GM12878 (cell line): ENCODE data around the gene CREB5. TPM values are rescaled to one million over a fixed set of nuclear protein-coding genes. Genes with fewer than 3 reads are reported as not detected.

ENCODE experiments used
- ATAC-seq: fragments of 200-7000 bp; cut with Tn5 transposase; 3 replicates; pipeline ENCODE4 v1.9.1; 2020; ENCODE audit warnings: mild to moderate bottlenecking, moderate library complexity
- BruUV-seq: library from RNA; stranded (reverse); fragments of 400-500 nt; replicated peaks from 2 replicates; lab custom pipeline; 2021; lab: Mats Ljungman, UMichigan
- CTCF ChIA-PET: fragments of 300-600 bp; sonication (Branson Sonifier 250); formaldehyde crosslinking; extraction: SDS; loops from one replicate; lab custom pipeline; 2021; ENCODE audit warnings: inconsistent platforms; lab: Yijun Ruan, JAX
- POLR2A ChIA-PET: fragments of 350-600 bp; formaldehyde crosslinking; extraction: SDS; loops from one replicate; lab custom pipeline; 2021; ENCODE audit warnings: inconsistent platforms; lab: Charles Lee
- RAD21 ChIA-PET: fragments of 300-600 bp; sonication (Branson Sonifier 250); formaldehyde crosslinking; loops from one replicate; lab custom pipeline; 2023; ENCODE audit warnings: antibody characterized with exemption; ENCODE audit not compliant: unreplicated experiment; lab: Charles Lee
- SMC1A ChIA-PET: fragments of 300-600 bp; sonication (Branson Sonifier 250); formaldehyde crosslinking; loops from one replicate; lab custom pipeline; 2023; ENCODE audit not compliant: unreplicated experiment, uncharacterized antibody; lab: Charles Lee
- DNase-seq: peaks from one replicate; pipeline ENCODE4 v3.0.0-alpha.2; 2011; ENCODE audit warnings: low read depth, low spot score
- FAIRE-seq: peaks from 3 replicates; lab custom pipeline; 2011; peaks lifted over from hg19 to GRCh38; lab: Jason Lieb, UNC
- H2AFZ ChIP-seq: 2 replicates; pipeline ENCODE4 v1.6.0; 2011; ENCODE audit warnings: low read depth, low read length, control low read depth; ENCODE audit not compliant: control insufficient read depth
- H3K27ac ChIP-seq: 2 replicates; pipeline ENCODE4 v1.5.1; 2011; ENCODE audit warnings: control low read depth; ENCODE audit not compliant: control insufficient read depth, insufficient read depth
- H3K27me3 ChIP-seq, 2 experiments: replicated peaks in 1 of 2; 2 replicates each; pipeline versions ENCODE4 v1.6.0 to v1.6.1; 2011; ENCODE audit warnings: low read length in 1 of 2; ENCODE audit not compliant: control insufficient read depth in 2 of 2, insufficient read depth in 2 of 2
- H3K36me3 ChIP-seq, 2 experiments: 2 replicates each; pipeline ENCODE4 v1.5.1; 2011; ENCODE audit warnings: low read length in 1 of 2; ENCODE audit not compliant: control insufficient read depth in 2 of 2, insufficient read depth in 2 of 2
- H3K4me1 ChIP-seq: 2 replicates; pipeline ENCODE4 v1.6.1; 2011; ENCODE audit warnings: mild to moderate bottlenecking, low read length, moderate library complexity, mixed read lengths; ENCODE audit not compliant: control insufficient read depth, insufficient read depth
- H3K4me2 ChIP-seq: 2 replicates; pipeline ENCODE4 v1.6.0; 2011; ENCODE audit warnings: control low read depth; ENCODE audit not compliant: control insufficient read depth, insufficient read depth
- H3K4me3 ChIP-seq: fragments of 200-600 bp; sonication (generic); 2 replicates; pipeline ENCODE4 v1.5.1; 2016
- H3K79me2 ChIP-seq: 2 replicates; pipeline ENCODE4 v1.6.0; 2011; ENCODE audit warnings: low read length; ENCODE audit not compliant: control insufficient read depth, insufficient read depth
- H3K9ac ChIP-seq: 2 replicates; pipeline ENCODE4 v1.8.0; 2011; ENCODE audit warnings: low read length, control low read depth, mixed read lengths; ENCODE audit not compliant: control insufficient read depth, insufficient read depth
- H3K9me3 ChIP-seq: replicated peaks from 3 replicates; pipeline ENCODE4 v1.5.1; 2011; ENCODE audit warnings: mild to moderate bottlenecking, low read length; ENCODE audit not compliant: control insufficient read depth, insufficient read depth
- H4K20me1 ChIP-seq: 2 replicates; pipeline ENCODE4 v1.6.0; 2011; ENCODE audit not compliant: control insufficient read depth, insufficient read depth
- CBX3 ChIP-seq: fragments of 200-600 bp; sonication (generic); IDR thresholded peaks from 2 replicates; pipeline ENCODE4 v1.6.1; 2016; ENCODE audit warnings: low read depth, borderline replicate concordance
- FOXK2 ChIP-seq: fragments of 450-650 bp; IDR thresholded peaks from 2 replicates; pipeline ENCODE4 v1.6.1; 2017; ENCODE audit warnings: mild to moderate bottlenecking, moderate library complexity
- GATAD2B ChIP-seq: fragments of 450-650 bp; conservative IDR thresholded peaks from 2 replicates; pipeline ENCODE4 v1.6.1; 2017; ENCODE audit warnings: low read depth, mild to moderate bottlenecking, moderate library complexity
- IKZF1 ChIP-seq: fragments of 450-650 bp; conservative IDR thresholded peaks from 2 replicates; pipeline ENCODE4 v1.6.1; 2017; ENCODE audit warnings: antibody characterized with exemption, mild to moderate bottlenecking
- MTA2 ChIP-seq: fragments of 450-650 bp; IDR thresholded peaks from 2 replicates; pipeline ENCODE4 v1.6.1; 2016; ENCODE audit warnings: low read depth, mild to moderate bottlenecking, moderate library complexity
- NBN ChIP-seq: fragments of 450-650 bp; IDR thresholded peaks from 2 replicates; pipeline ENCODE4 v1.6.1; 2016
- NR2C1 ChIP-seq: fragments of 450-650 bp; IDR thresholded peaks from 2 replicates; pipeline ENCODE4 v1.6.1; 2017; ENCODE audit warnings: antibody characterized with exemption, mild to moderate bottlenecking, moderate library complexity
- RAD51 ChIP-seq: fragments of 450-650 bp; IDR thresholded peaks from 2 replicates; pipeline ENCODE4 v1.6.1; 2016; ENCODE audit warnings: moderate library complexity, mild to moderate bottlenecking, inconsistent platforms
- RB1 ChIP-seq: fragments of 450-650 bp; formaldehyde crosslinking; IDR thresholded peaks from 2 replicates; pipeline ENCODE4 v1.6.1; 2017; ENCODE audit warnings: mild to moderate bottlenecking, borderline replicate concordance
- RCOR1 ChIP-seq: conservative IDR thresholded peaks from 2 replicates; pipeline ENCODE4 v1.6.1; 2012; ENCODE audit warnings: low read depth, low read length, improper control_type of control experiment
- SIN3A ChIP-seq: IDR thresholded peaks from 2 replicates; pipeline ENCODE4 v1.6.1; 2012; ENCODE audit warnings: low read depth, low read length, improper control_type of control experiment
- TBL1XR1 ChIP-seq: IDR thresholded peaks from 2 replicates; pipeline ENCODE4 v1.6.1; 2012; ENCODE audit warnings: low read depth, low read length, improper control_type of control experiment
- WGBS: methylation state at CpG from one replicate; pipeline ENCODE4 v1.1.6; 2016; ENCODE audit warnings: low lambda C conversion rate; ENCODE audit not compliant: insufficient replicate concordance, insufficient coverage; ENCODE audit errors: missing lambda C conversion rate; 5-methylcytosine and 5-hydroxymethylcytosine counted together
- in situ Hi-C: fragments of 300-500 bp; cut with MboI; formaldehyde crosslinking; loops from 9 replicates; pipeline ENCODE4 v1.14.3; 2018; ENCODE audit warnings: mixed read lengths
- intact Hi-C: fragments of 100-400 bp; cut with micrococcal nuclease; formaldehyde crosslinking; loops from one replicate; pipeline ENCODE4 v1.14.2; 2022; ENCODE audit not compliant: unreplicated experiment
- polyA plus RNA-seq, 11 experiments: library from polyadenylated mRNA; depleted of rRNA in 4 of 11; unstranded in 6 of 11; stranded (reverse) in 5 of 11; fragments of >200 nt; fragmentation: Nextera tagmentation in 4 of 11; fragmentation: Illumina TruSeq in 1 of 11; extraction: Ambion mirVana in 4 of 11; extraction: Trizol in 1 of 11; gene quantifications; 1 replicate in 1 of 11; 2 replicates in 10 of 11; pipeline versions ENCODE4 v1.2.1 to v1.2.3, GENCODE V29; 2011 to 2016; ENCODE audit warnings: inconsistent platforms in 2 of 11, missing spikeins in 2 of 11, low read depth in 1 of 11
- total RNA-seq, 4 experiments: library from RNA; depleted of rRNA in 3 of 4; stranded (reverse); fragments of >200 nt in 3 of 4; fragmentation: Illumina TruSeq in 1 of 4; extraction: Trizol in 1 of 4; gene quantifications; 2 replicates each; pipeline versions ENCODE4 v1.2.1 to v1.2.3, GENCODE V29; 2013 to 2021
- TF ChIP-seq, protein P1 (sequence below): fragments of 450-650 bp; IDR thresholded peaks from 2 replicates; pipeline ENCODE4 v1.6.1; 2017; ENCODE audit warnings: borderline replicate concordance
- TF ChIP-seq, protein P2 (sequence below): fragments of 450-650 bp; formaldehyde crosslinking; IDR thresholded peaks from 2 replicates; pipeline ENCODE4 v1.5.0; 2022; ENCODE audit warnings: mild to moderate bottlenecking, missing genetic modification characterization
- TF ChIP-seq, protein P3 (sequence below): fragments of 450-650 bp; IDR thresholded peaks from 2 replicates; pipeline ENCODE4 v1.6.1; 2017; ENCODE audit warnings: mild to moderate bottlenecking, moderate library complexity

CREB5 gene
- total and polyA plus RNA-seq, 10 of the 15 experiments (the other 5 are each of a cell fraction or from before 2014, with no cell fraction given) = 12.9 to 74.1 (median 53.0) TPM

DNA sequence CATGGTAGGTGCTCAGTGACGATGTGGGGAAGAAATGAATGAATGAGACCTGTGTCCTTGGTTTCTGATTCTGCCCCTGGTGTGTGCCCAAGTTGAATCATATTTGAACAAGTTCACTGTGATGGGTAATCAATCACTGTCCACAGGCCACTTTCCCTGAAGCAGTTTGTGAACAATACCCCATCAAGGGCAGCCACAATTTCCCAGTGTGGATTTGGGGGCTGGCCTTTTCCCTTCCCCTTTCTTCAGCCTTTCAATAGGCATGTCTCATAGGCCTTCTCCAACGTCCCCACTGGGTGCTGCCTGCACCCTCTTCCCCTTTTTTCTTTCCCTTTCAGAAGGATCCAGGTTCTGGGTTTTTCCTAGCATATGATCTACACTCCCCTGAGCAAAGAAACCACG, 64.7 kb downstream of the CREB5 start:
- DNase-seq (no peak), FAIRE-seq (no peak), ATAC-seq (no peak)
- Histone ChIP-seq H3K79me2 (no peaks in the 10 kb centered on the region), H3K36me3 (no peaks in the 10 kb centered on the region; a peak in 1 of 4 replicates), H2AFZ (no peak overlapping the region), H3K27me3 (no peaks in the 10 kb centered on the region), H3K9me3 (no peaks in the 10 kb centered on the region), H3K4me2 (no peak overlapping the region), H3K4me1 (peaks cover 33% of the 10 kb centered on the region), H3K4me3 (no peak overlapping the region), H3K27ac (no peak overlapping the region), H3K9ac (no peak overlapping the region), H4K20me1 (no peaks in the 10 kb centered on the region)
- POLR2A ChIA-PET = interaction anchor here (1.7 to 5.4 kb wide), 2 partner anchors 66 to 97 kb away, joined by 6 to 81 read pairs; no protein-coding TSS in a partner anchor
- in situ Hi-C loops (loop anchor here (5.0 kb wide), 1 partner anchor 145 kb away; no protein-coding TSS in a partner anchor), intact Hi-C loops (loop anchor here (5.0 kb wide), 1 partner anchor 210 kb away; no protein-coding TSS in a partner anchor)
- WGBS = 29% methylated on average over 3 of the region's 3 CpGs
- RAD21 ChIA-PET = interaction anchor here (1.0 to 5.8 kb wide), 5 partner anchors 12 to 69 kb away, joined by 4 to 97 read pairs (median 38); no protein-coding TSS in a partner anchor
- BruUV-seq = no TSS peak
- SMC1A ChIA-PET = interaction anchor here (1.0 to 6.7 kb wide), 7 partner anchors 8 to 140 kb away, joined by 3 to 177 read pairs (median 16); partner anchors contain the start of gene CREB5
- CTCF ChIA-PET = interaction anchor here (1.6 to 5.4 kb wide), 2 partner anchors 64 to 146 kb away, joined by 3 to 48 read pairs; partner anchors contain the start of gene CREB5
- no peak for TF ChIP-seq GATAD2B
- TF ChIP-seq MTA2 = peak; percentile 42; the same call in 1 of the 2 replicates
- TF ChIP-seq RB1 = no peak
- TF ChIP-seq, protein P1, sequence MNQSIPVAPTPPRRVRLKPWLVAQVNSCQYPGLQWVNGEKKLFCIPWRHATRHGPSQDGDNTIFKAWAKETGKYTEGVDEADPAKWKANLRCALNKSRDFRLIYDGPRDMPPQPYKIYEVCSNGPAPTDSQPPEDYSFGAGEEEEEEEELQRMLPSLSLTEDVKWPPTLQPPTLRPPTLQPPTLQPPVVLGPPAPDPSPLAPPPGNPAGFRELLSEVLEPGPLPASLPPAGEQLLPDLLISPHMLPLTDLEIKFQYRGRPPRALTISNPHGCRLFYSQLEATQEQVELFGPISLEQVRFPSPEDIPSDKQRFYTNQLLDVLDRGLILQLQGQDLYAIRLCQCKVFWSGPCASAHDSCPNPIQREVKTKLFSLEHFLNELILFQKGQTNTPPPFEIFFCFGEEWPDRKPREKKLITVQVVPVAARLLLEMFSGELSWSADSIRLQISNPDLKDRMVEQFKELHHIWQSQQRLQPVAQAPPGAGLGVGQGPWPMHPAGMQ = no peak
- TF ChIP-seq, protein P2, sequence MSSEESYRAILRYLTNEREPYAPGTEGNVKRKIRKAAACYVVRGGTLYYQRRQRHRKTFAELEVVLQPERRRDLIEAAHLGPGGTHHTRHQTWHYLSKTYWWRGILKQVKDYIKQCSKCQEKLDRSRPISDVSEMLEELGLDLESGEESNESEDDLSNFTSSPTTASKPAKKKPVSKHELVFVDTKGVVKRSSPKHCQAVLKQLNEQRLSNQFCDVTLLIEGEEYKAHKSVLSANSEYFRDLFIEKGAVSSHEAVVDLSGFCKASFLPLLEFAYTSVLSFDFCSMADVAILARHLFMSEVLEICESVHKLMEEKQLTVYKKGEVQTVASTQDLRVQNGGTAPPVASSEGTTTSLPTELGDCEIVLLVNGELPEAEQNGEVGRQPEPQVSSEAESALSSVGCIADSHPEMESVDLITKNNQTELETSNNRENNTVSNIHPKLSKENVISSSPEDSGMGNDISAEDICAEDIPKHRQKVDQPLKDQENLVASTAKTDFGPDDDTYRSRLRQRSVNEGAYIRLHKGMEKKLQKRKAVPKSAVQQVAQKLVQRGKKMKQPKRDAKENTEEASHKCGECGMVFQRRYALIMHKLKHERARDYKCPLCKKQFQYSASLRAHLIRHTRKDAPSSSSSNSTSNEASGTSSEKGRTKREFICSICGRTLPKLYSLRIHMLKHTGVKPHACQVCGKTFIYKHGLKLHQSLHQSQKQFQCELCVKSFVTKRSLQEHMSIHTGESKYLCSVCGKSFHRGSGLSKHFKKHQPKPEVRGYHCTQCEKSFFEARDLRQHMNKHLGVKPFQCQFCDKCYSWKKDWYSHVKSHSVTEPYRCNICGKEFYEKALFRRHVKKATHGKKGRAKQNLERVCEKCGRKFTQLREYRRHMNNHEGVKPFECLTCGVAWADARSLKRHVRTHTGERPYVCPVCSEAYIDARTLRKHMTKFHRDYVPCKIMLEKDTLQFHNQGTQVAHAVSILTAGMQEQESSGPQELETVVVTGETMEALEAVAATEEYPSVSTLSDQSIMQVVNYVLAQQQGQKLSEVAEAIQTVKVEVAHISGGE (CRISPR knock-in tag) = no peak
- TF ChIP-seq, protein P3, sequence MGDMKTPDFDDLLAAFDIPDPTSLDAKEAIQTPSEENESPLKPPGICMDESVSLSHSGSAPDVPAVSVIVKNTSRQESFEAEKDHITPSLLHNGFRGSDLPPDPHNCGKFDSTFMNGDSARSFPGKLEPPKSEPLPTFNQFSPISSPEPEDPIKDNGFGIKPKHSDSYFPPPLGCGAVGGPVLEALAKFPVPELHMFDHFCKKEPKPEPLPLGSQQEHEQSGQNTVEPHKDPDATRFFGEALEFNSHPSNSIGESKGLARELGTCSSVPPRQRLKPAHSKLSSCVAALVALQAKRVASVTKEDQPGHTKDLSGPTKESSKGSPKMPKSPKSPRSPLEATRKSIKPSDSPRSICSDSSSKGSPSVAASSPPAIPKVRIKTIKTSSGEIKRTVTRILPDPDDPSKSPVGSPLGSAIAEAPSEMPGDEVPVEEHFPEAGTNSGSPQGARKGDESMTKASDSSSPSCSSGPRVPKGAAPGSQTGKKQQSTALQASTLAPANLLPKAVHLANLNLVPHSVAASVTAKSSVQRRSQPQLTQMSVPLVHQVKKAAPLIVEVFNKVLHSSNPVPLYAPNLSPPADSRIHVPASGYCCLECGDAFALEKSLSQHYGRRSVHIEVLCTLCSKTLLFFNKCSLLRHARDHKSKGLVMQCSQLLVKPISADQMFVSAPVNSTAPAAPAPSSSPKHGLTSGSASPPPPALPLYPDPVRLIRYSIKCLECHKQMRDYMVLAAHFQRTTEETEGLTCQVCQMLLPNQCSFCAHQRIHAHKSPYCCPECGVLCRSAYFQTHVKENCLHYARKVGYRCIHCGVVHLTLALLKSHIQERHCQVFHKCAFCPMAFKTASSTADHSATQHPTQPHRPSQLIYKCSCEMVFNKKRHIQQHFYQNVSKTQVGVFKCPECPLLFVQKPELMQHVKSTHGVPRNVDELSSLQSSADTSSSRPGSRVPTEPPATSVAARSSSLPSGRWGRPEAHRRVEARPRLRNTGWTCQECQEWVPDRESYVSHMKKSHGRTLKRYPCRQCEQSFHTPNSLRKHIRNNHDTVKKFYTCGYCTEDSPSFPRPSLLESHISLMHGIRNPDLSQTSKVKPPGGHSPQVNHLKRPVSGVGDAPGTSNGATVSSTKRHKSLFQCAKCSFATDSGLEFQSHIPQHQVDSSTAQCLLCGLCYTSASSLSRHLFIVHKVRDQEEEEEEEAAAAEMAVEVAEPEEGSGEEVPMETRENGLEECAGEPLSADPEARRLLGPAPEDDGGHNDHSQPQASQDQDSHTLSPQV = no peak
- no peak for TF ChIP-seq FOXK2
- TF ChIP-seq NR2C1 = no peak
- TF ChIP-seq NBN = 0 out of 2 replicates have a peak, but pooled peaks have one; percentile 31
- peak; percentile 78 for TF ChIP-seq IKZF1
- TF ChIP-seq CBX3 = no peak
- no peak for TF ChIP-seq SIN3A
- TF ChIP-seq RAD51 = no peak
- no peak for TF ChIP-seq RCOR1
- TF ChIP-seq TBL1XR1 = no peak
